ENCODE results near the gene NINJ1.

- TF ChIP-seq CTCF (IDR thresholded peaks at IDR 0.05) (no peak), POLR2A (IDR thresholded peaks at IDR 0.05) (peak in 1 of 2 donors; percentile 17)
These were observed 35.7 kb downstream of the NINJ1 start for GRCh38 chr9:93098236-93098946.
